GM12892 (cell line): ENCODE results near the gene RBKS.

Source experiments
- POLR2A ChIP-seq: IDR thresholded peaks from 2 replicates; pipeline ENCODE4 v1.6.1; 2011; ENCODE audit warnings: low read depth, low read length, control low read depth
- POLR2AphosphoS5 ChIP-seq: IDR thresholded peaks from 2 replicates; pipeline ENCODE4 v1.6.1; 2011; ENCODE audit warnings: low read depth, low read length, control low read depth
- TAF1 ChIP-seq: IDR thresholded peaks from 2 replicates; pipeline ENCODE4 v1.6.1; 2011; ENCODE audit warnings: low read depth, mild to moderate bottlenecking, control low read depth, low read length, borderline replicate concordance

GRCh38 chr2:27893006-27893405 is 2.8 kb upstream of the RBKS start:
- TF ChIP-seq POLR2AphosphoS5 (no peak), POLR2A (no peak), TAF1 (no peak)
